Liver (tissue), 3 donors: Measurements from ENCODE around the gene MSI2.

Source experiments
- FOXA1 ChIP-seq: IDR thresholded peaks from 2 replicates; pipeline ENCODE4 v1.6.1; 2016; ENCODE audit warnings: antibody characterized with exemption
- JUND ChIP-seq, 2 donors: IDR thresholded peaks; 2 replicates each; pipeline ENCODE4 v1.6.1; 2016; ENCODE audit warnings: antibody characterized with exemption in 2 of 2
- RAD21 ChIP-seq, 2 donors: IDR thresholded peaks; 2 replicates each; pipeline ENCODE4 v1.6.1; 2016; ENCODE audit warnings: antibody characterized with exemption in 2 of 2, mild to moderate bottlenecking in 2 of 2
- RXRA ChIP-seq, 2 donors: IDR thresholded peaks; 2 replicates each; pipeline ENCODE4 v1.6.1; 2017 to 2018; ENCODE audit warnings: antibody characterized with exemption in 2 of 2, mild to moderate bottlenecking in 1 of 2
- SP1 ChIP-seq: IDR thresholded peaks from 2 replicates; pipeline ENCODE4 v1.6.1; 2018; ENCODE audit warnings: antibody characterized with exemption, mild to moderate bottlenecking
- TAF1 ChIP-seq: conservative IDR thresholded peaks from 2 replicates; pipeline ENCODE4 v1.6.1; 2016; ENCODE audit warnings: antibody characterized with exemption, mild to moderate bottlenecking
- YY1 ChIP-seq: IDR thresholded peaks from 2 replicates; pipeline ENCODE4 v1.6.1; 2016; ENCODE audit warnings: antibody characterized with exemption, mild to moderate bottlenecking
- TF ChIP-seq, protein P1 (sequence below): fragments of 150-350 bp; IDR thresholded peaks from 2 replicates; pipeline ENCODE4 v1.5.1; 2017; ENCODE audit warnings: improper control_type of control experiment, low read depth, low read length; ENCODE audit not compliant: missing input control
- TF ChIP-seq, protein P2 (sequence below): IDR thresholded peaks from 2 replicates; pipeline ENCODE4 v1.6.1; 2016; ENCODE audit warnings: antibody characterized with exemption
- TF ChIP-seq, protein P3 (sequence below): IDR thresholded peaks from 2 replicates; pipeline ENCODE4 v1.6.1; 2016; ENCODE audit warnings: antibody characterized with exemption, mild to moderate bottlenecking
- TF ChIP-seq, protein P4 (sequence below): IDR thresholded peaks from 2 replicates; pipeline ENCODE4 v1.6.1; 2016; ENCODE audit warnings: antibody characterized with exemption
- TF ChIP-seq, protein P5 (sequence below): IDR thresholded peaks from 2 replicates; pipeline ENCODE4 v1.6.1; 2016; ENCODE audit warnings: antibody characterized with exemption
- donor health status: healthy.
- donor health status: healthy.

DNA sequence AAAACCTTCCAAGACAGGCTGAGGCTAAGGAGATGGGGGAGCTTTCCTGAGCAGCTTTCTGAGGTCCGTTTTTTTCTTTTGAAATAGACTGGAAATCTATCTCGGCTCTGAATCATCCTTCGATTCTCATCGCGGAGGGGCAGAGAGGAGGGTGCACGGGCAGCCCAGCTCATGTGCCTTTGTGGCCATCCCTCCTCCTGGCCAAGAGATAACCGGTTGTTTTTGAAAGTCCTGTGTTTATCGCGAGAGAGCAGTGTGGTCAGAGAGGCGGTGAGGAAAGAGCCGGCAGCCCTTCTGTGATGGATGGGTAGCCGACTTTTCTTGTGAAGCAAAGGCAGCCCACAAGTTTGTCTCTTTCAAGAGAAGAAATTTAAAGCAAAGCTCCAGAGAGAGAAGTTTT lies 297.2 kb downstream of the MSI2 start:
- TF ChIP-seq, protein P1, sequence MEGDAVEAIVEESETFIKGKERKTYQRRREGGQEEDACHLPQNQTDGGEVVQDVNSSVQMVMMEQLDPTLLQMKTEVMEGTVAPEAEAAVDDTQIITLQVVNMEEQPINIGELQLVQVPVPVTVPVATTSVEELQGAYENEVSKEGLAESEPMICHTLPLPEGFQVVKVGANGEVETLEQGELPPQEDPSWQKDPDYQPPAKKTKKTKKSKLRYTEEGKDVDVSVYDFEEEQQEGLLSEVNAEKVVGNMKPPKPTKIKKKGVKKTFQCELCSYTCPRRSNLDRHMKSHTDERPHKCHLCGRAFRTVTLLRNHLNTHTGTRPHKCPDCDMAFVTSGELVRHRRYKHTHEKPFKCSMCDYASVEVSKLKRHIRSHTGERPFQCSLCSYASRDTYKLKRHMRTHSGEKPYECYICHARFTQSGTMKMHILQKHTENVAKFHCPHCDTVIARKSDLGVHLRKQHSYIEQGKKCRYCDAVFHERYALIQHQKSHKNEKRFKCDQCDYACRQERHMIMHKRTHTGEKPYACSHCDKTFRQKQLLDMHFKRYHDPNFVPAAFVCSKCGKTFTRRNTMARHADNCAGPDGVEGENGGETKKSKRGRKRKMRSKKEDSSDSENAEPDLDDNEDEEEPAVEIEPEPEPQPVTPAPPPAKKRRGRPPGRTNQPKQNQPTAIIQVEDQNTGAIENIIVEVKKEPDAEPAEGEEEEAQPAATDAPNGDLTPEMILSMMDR: no peak
- TF ChIP-seq, protein P2, sequence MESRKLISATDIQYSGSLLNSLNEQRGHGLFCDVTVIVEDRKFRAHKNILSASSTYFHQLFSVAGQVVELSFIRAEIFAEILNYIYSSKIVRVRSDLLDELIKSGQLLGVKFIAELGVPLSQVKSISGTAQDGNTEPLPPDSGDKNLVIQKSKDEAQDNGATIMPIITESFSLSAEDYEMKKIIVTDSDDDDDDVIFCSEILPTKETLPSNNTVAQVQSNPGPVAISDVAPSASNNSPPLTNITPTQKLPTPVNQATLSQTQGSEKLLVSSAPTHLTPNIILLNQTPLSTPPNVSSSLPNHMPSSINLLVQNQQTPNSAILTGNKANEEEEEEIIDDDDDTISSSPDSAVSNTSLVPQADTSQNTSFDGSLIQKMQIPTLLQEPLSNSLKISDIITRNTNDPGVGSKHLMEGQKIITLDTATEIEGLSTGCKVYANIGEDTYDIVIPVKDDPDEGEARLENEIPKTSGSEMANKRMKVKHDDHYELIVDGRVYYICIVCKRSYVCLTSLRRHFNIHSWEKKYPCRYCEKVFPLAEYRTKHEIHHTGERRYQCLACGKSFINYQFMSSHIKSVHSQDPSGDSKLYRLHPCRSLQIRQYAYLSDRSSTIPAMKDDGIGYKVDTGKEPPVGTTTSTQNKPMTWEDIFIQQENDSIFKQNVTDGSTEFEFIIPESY: no peak
- TF ChIP-seq, protein P3, sequence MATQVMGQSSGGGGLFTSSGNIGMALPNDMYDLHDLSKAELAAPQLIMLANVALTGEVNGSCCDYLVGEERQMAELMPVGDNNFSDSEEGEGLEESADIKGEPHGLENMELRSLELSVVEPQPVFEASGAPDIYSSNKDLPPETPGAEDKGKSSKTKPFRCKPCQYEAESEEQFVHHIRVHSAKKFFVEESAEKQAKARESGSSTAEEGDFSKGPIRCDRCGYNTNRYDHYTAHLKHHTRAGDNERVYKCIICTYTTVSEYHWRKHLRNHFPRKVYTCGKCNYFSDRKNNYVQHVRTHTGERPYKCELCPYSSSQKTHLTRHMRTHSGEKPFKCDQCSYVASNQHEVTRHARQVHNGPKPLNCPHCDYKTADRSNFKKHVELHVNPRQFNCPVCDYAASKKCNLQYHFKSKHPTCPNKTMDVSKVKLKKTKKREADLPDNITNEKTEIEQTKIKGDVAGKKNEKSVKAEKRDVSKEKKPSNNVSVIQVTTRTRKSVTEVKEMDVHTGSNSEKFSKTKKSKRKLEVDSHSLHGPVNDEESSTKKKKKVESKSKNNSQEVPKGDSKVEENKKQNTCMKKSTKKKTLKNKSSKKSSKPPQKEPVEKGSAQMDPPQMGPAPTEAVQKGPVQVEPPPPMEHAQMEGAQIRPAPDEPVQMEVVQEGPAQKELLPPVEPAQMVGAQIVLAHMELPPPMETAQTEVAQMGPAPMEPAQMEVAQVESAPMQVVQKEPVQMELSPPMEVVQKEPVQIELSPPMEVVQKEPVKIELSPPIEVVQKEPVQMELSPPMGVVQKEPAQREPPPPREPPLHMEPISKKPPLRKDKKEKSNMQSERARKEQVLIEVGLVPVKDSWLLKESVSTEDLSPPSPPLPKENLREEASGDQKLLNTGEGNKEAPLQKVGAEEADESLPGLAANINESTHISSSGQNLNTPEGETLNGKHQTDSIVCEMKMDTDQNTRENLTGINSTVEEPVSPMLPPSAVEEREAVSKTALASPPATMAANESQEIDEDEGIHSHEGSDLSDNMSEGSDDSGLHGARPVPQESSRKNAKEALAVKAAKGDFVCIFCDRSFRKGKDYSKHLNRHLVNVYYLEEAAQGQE: no peak
- TF ChIP-seq YY1 (no peak), FOXA1 (no peak), SP1 (no peak), RAD21 (IDR thresholded peaks at IDR 0.05) (no peak), JUND (IDR thresholded peaks at IDR 0.05) (no peak), TAF1 (no peak), RXRA (IDR thresholded peaks at IDR 0.05) (no peak)
- TF ChIP-seq, protein P4, sequence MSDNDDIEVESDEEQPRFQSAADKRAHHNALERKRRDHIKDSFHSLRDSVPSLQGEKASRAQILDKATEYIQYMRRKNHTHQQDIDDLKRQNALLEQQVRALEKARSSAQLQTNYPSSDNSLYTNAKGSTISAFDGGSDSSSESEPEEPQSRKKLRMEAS: no peak
- TF ChIP-seq, protein P5, sequence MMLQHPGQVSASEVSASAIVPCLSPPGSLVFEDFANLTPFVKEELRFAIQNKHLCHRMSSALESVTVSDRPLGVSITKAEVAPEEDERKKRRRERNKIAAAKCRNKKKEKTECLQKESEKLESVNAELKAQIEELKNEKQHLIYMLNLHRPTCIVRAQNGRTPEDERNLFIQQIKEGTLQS: no peak
